SK-N-MC (cell line): ENCODE results near the gene PCDHB8.
"Not testable (repeated sequence)": the region's sequence is repeated elsewhere in the genome, so short reads cannot be mapped to it uniquely, and the experiment has no call there.

Experiments
- EZH2 ChIP-seq: fragments of 200-600 bp; sonication (generic); IDR thresholded peaks from one replicate; pipeline ENCODE4 v1.6.1; 2017; ENCODE audit warnings: antibody characterized with exemption
- FOXP2 ChIP-seq: optimal IDR thresholded peaks from 2 replicates; pipeline ENCODE3; 2011; ENCODE audit warnings: mild to moderate bottlenecking, moderate library complexity; ENCODE audit not compliant: insufficient read depth; ENCODE audit errors: extremely low read length, control extremely low read depth
- POLR2AphosphoS5 ChIP-seq: IDR thresholded peaks from 2 replicates; pipeline ENCODE4 v1.6.1; 2012; ENCODE audit warnings: mild to moderate bottlenecking, low read depth, low read length, borderline replicate concordance

DNA sequence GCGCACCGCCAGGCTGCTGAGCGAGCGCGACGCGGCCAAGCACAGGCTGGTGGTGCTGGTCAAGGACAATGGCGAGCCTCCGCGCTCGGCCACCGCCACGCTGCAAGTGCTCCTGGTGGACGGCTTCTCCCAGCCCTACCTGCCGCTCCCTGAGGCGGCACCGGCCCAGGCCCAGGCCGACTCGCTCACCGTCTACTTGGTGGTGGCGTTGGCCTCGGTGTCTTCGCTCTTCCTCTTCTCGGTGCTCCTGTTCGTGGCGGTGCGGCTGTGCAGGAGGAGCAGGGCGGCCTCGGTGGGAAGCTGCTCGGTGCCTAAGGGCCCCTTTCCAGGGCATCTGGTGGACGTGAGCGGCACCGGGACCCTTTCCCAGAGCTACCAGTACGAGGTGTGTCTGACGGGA is 24.1 kb downstream of the PCDHB8 start:
- not testable (repeated sequence) for TF ChIP-seq EZH2, POLR2AphosphoS5, FOXP2
